GM19193 (cell line): ENCODE data around the gene TMIGD2.

Source experiments
- POLR2A ChIP-seq: IDR thresholded peaks from 4 replicates; pipeline ENCODE4 v1.6.1; 2011; ENCODE audit not compliant: insufficient read depth, insufficient read length; ENCODE audit errors: extremely low read depth

TMIGD2 gene

GRCh38 chr19:4284176-4284958 is 17.8 kb downstream of the TMIGD2 start:
- TF ChIP-seq POLR2A = no peak

GRCh38 chr19:4279530-4280422 is 22.4 kb downstream of the TMIGD2 start:
- TF ChIP-seq POLR2A = no peak

GRCh38 chr19:4279267-4279529 is 23.0 kb downstream of the TMIGD2 start:
- TF ChIP-seq POLR2A = no peak

GRCh38 chr19:4278419-4279266 is 23.5 kb downstream of the TMIGD2 start, which contains the start of gene SHD:
SHD (plus strand) TSS chr19:4279266; CDS start chr19:4280064, 798 bp downstream.
- TF ChIP-seq POLR2A = no peak

- TF ChIP-seq POLR2A = no peak
Measured at GRCh38 chr19:4278010-4278409, 24.2 kb downstream of the TMIGD2 start.

GRCh38 chr19:4277191-4277696 is 24.9 kb downstream of the TMIGD2 start:
- no peak for TF ChIP-seq POLR2A

- TF ChIP-seq POLR2A = no peak
Measured at GRCh38 chr19:4272894-4273293, 29.3 kb downstream of the TMIGD2 start.

- TF ChIP-seq POLR2A = no peak
Measured at GRCh38 chr19:4268816-4269430, 33.3 kb downstream of the TMIGD2 start.

- no peak for TF ChIP-seq POLR2A
Measured at GRCh38 chr19:4267901-4268815, 34.0 kb downstream of the TMIGD2 start.

- no peak for TF ChIP-seq POLR2A
Measured at GRCh38 chr19:4267101-4267900, 34.9 kb downstream of the TMIGD2 start.

- no peak for TF ChIP-seq POLR2A
Measured at GRCh38 chr19:4266253-4267000, 35.8 kb downstream of the TMIGD2 start.

- TF ChIP-seq POLR2A = no peak
Measured at GRCh38 chr19:4264812-4265211, 37.4 kb downstream of the TMIGD2 start.

GRCh38 chr19:4260613-4261191 is 41.5 kb downstream of the TMIGD2 start:
- TF ChIP-seq POLR2A = no peak
